Stimulated activated CD4-positive, alpha-beta T cell treated with anti-CD3 and anti-CD28 coated beads, Interleukin-12 subunit alpha, Interleukin-12 subunit beta, amount 100 ng/mL, for 48 hours (primary cell): ENCODE results near the gene GDPD1.
"Not testable (repeated sequence)": the region's sequence is repeated elsewhere in the genome, so short reads cannot be mapped to it uniquely, and the experiment has no call there.

Experiments
- DNase-seq, 3 donors: peaks; one replicate each; pipeline ENCODE4 v3.0.0-alpha.2; 2020; ENCODE audit warnings: low read depth in 2 of 3, low spot score in 1 of 3

Gene GDPD1

DNA sequence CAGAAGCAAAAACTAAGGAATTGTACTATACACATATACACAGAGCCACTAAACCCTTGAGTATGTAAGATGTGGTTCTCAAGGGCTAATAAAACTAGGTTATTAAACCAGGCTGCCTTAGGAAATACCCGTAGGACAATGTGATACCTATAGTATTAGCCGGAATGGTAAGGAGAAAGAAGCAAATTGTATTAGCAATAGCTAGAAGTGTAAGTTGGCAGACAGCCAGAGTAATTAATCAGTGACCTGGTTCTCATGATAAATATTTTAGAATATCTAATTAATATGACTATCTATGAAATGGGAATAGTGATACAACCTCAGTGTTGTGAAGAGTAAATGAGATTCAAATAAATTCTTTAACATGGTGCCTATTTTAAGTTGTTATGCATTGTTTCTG is 18.6 kb downstream of the GDPD1 start:
- DNase-seq: no peak

DNA sequence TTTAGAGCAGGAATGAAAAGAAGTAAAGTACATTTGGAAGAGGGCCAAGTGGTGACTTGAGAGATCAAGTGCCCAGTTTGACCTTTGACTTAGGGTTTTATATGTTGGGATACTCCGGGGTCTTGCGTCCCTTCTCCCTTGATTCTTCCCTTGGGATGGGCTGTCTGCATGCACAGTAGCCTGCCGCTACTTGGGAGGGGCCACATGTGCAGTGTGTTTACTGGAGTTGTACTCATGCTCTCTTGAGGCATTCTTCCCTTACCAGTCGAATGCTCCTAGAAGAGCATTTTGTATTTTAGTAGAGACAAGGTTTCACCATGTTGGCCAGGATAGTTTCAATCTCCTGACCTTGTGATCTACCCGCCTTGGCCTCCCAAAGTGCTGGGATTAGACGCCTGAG is 23.8 kb downstream of the GDPD1 start:
- DNase-seq: no peak

- DNase-seq: no peak
Observed at GRCh38 chr17:59254742-59255141, 34.4 kb downstream of the GDPD1 start.

- DNase-seq: no peak
Observed at GRCh38 chr17:59257101-59257500, 36.8 kb downstream of the GDPD1 start.

DNA sequence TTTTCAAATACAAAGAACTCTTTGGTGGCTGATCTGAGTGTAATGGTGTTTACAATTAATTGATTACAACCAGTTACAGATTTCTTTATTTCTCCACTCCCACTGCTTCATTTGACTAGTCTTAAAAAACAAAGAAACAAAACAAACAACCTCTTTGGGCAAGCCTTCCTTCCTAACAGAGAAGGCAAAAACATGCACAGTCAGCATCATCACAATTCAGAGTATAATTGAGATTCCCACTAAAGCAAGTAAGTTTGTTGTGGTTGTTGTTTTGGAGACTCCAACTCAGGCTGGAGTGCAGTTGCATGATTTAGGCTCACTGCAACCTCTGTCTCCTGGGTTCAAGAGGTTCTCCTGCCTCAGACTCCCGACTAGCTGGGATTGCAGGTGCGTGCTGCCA is 40.4 kb downstream of the GDPD1 start:
- DNase-seq: no peak

DNA sequence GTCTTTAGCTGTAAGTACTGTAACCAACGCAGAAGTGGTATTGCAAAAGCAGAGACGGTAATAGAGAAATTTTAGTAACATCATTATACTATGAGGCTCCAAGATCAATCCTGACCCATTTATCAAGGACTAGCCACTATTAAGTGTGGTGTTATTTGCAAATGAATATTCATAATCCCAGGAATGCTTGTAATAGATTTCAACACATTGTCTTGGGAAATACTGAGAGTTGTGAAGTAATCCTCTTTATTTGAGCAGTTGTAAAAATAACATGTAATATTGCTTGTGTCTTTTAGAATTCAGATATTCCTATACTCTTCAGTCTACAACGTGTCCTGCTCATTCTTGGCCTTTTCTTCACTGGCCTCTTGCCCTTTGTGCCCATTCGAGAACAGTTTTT is 46.4 kb downstream of the GDPD1 start:
- DNase-seq: no peak

DNA sequence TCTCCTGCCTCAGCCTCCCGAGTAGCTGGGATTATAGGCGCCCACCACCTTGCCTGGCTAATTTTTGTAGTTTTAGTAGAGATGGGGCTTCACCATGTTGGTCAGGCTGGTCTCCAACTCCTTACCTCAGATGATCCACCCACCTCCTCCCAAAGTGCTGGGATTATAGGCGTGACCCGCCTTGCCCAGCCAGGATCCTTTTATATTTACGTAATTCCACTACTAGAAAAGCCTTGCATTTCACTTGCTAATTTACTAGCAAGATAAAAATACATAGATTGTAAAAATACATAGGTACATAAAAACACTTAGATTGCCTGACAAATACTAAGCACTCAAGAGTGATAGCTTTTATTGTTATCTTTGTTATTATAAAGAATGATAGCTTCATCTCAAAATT is 47.5 kb downstream of the GDPD1 start:
- no peak for DNase-seq

DNA sequence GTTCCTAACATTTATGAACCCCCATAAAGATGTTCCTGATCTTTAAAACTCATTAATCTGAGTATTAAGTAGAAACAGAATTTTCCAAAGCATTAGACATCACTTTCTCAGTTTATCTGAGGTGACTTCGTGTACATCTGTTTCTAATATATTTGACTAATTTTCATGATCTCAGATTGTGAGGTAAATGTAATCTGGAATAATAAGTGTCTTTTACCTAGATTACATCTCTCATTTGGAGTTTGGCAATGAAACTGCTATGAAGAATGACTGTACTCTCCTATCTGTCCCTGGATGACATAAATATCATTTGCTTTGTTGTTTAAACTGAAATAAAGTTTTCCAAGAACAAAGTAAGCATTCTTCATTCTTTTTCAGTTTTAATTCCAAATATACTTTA is 55.3 kb downstream of the GDPD1 start:
- no peak for DNase-seq

- DNase-seq: no peak
Observed at GRCh38 chr17:59277031-59277430, 56.7 kb downstream of the GDPD1 start.

DNA sequence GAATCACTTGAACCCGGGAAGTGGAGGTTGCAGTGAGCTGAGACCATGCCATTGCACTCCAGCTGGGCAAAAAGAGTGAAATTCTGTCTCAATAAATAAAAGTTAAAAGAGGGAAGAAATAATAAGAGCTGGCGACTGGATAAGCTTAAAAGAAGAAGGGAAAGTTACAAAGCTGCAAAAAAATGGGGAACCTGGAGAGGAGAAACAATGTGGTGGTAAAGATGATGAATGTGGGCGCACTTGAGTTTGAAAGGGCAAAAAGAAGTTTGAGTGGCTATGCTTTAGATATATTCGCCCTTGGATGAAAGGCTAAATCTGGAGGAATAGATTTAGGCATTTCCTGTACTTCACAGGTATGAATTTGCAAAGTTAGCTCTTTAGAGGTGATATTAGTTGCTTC is 58.1 kb downstream of the GDPD1 start:
- no peak for DNase-seq

DNA sequence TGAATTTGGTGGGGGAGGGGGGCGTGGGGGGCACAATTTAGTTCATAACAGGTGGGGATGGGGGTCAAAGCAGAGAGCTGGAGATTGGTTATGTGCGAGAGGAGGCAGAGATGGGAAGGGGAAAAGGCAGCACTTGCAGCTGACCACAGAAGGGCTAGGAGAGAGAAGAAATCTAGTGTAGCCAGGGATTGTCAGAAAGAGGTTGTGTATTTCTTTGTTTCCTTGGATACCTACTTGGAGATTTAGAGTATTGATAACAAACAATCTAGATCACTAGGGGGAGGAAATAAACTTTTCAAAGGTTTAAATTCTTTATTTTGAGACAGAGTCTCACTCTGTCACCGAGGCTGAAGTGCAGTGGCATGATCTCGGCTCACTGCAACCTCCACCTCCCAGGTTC is 64.0 kb downstream of the GDPD1 start:
- no peak for DNase-seq

DNA sequence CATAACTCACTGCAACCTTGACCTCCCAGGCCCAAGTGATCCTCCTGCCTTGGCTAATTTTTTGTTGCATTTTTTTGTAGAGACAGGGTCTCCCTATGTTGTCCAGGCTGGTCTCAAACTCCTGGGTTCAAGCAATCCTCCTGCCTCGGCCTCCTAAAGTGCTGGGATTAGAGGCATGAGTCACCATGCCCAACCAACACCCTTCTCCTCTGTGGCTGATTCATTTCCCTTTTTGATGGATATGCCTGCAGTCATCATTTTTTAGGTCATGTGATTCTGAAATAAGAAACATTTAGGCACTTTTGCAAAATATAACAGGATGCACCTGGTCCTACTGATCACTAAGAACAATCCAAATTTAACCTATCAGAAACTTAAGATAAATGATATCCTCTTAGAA is 67.1 kb downstream of the GDPD1 start:
- no peak for DNase-seq

- DNase-seq: no peak
Observed at GRCh38 chr17:59287891-59288290, 67.6 kb downstream of the GDPD1 start.

- no peak for DNase-seq
Observed at GRCh38 chr17:59289981-59290301, 69.6 kb downstream of the GDPD1 start.

GRCh38 chr17:59290302-59290998 is 70.1 kb downstream of the GDPD1 start:
- not testable (repeated sequence) for DNase-seq

GRCh38 chr17:59292174-59292523 is 71.8 kb downstream of the GDPD1 start:
- no peak for DNase-seq

DNA sequence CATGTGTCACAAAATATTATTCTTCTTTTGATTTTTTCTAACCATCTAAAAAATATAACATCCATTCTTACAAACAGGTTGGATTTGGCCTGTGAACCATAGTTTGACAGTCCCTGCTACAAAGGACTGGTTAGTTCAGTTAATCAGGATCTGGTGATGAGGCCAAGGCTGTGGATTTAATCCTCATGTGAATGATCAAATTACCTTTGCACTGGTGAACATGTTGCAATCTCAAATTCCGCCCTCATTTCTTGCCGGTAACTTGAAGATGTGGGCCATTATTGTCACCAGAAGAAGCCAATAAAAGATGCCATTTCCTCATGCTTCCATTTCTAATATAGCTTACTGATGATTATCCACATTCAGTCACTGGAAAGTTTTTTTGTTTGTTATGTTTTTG is 75.9 kb downstream of the GDPD1 start:
- no peak for DNase-seq

GRCh38 chr17:59298521-59298920 is 78.2 kb downstream of the GDPD1 start:
- no peak for DNase-seq

DNA sequence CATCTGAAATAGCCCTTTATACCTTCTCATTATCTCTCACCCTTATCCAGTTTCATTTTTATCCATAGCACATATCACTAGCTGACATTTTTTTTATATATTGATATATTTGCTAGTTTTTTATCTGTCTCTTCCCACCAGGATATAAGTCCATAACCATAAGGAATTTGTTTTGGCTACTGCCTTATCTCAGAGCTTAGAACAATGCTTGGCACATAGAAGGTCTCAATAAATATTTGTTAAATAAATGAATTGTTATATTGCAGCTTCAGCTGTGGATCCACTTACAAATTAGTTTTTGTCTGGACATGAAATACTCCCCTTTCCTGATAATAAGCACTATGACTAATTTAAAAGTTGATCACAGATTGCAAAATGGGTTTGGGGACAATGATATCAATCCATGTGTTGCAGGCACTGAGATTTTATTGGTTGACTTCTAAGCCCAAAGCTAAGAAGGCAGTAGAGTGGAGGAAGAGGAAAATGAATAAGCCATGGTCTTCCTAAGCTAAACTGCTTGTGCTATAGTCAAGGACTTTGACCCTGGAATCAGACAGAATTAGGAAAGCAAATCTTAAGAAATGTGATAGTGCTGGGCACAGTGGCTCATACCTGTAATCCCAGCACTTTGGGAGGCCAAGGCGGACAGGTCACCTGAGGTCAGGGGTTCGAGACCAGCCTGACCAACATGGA is 79.2 kb downstream of the GDPD1 start:
- DNase-seq: no peak

DNA sequence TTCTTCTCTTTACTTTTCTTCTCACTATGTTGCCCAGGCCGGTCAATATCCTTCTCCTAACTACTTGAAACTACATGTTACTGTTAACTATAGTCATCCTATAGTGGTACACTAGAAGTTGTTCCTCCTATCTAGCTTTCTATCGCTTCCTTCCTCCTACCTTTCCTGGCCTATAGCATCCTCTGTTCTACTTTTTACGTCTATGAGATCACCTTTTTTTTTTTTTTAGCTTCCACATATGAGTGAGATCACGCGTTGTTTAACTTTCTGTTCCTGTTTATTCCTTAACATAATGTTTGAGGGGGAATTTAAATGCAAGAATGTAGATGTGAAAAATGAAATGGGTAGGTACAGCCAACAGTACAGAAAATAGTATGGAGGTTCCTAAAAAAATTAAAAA is 80.6 kb downstream of the GDPD1 start:
- DNase-seq: no peak

GRCh38 chr17:59304811-59305210 is 84.5 kb downstream of the GDPD1 start:
- DNase-seq: no peak

GRCh38 chr17:59310263-59310920 is 90.1 kb downstream of the GDPD1 start:
- DNase-seq: no peak

- peak in 1 of 3 donors; percentile 55 for DNase-seq
Observed at GRCh38 chr17:59311051-59311468, 90.7 kb downstream of the GDPD1 start.
